G401 (cell line): Measurements from ENCODE around the gene ZNF658. TPM values are rescaled to one million over a fixed set of nuclear protein-coding genes. Genes with fewer than 3 reads are reported as not detected.

ENCODE experiments used
- total RNA-seq: library from RNA; depleted of rRNA; stranded (reverse); fragments of >200 nt; shearing (Covaris generic); gene quantifications from 2 replicates; pipeline ENCODE4 v1.2.3, GENCODE V29; 2014; rRNA removed

The ZNF658 gene
- total RNA-seq, 1 experiment from 2014 or later: 12.8 TPM

Other genes starting within 250 kb of the ZNF658 start
- 0.20 TPM in 1 of 2 replicates, not detected in the other for gene SPATA31A3, start 91.8 kb downstream of the ZNF658 start, total RNA-seq